Cardiac fibroblast (primary cell): Measurements from ENCODE around the gene ESYT2.
A peak's percentile ranks its signal among the peaks of the same experiment; 100 is the strongest.

Source experiments
- DNase-seq, 2 donors: peaks; one replicate each; pipeline versions ENCODE4 v3.0.0 to v3.0.0-alpha.2; 2010; ENCODE audit warnings: low read depth in 2 of 2
- H3K4me3 ChIP-seq, 2 donors: replicated peaks in 1 of 2; 1 replicate in 1 of 2; 2 replicates in 1 of 2; pipeline ENCODE4 v1.5.1; 2011; ENCODE audit warnings: low read depth in 2 of 2, low read length in 2 of 2, mild to moderate bottlenecking in 2 of 2, moderate library complexity in 1 of 2
- CTCF ChIP-seq: IDR thresholded peaks from one replicate; pipeline ENCODE4 v1.5.1; 2011; ENCODE audit warnings: low read depth, mild to moderate bottlenecking, low read length, inconsistent platforms

Gene ESYT2

GRCh38 chr7:158735935-158736334, 93.4 kb downstream of the ESYT2 start:
- no peak for TF ChIP-seq CTCF
- no peak for DNase-seq

GRCh38 chr7:158734861-158735260, 94.4 kb downstream of the ESYT2 start:
- H3K4me3 ChIP-seq: no peak overlapping the region
- DNase-seq: peak; percentile 31 to 76
- no peak for TF ChIP-seq CTCF

More at GRCh38 chr7:158735935-158736334, 93.4 kb downstream of the ESYT2 start:
- H3K4me3 ChIP-seq: no peak overlapping the region

- no peak for DNase-seq
- H3K4me3 ChIP-seq: no peak overlapping the region
- no peak for TF ChIP-seq CTCF
These were observed 95.4 kb downstream of the ESYT2 start for GRCh38 chr7:158733775-158734494.

GRCh38 chr7:158733220-158733519, 96.1 kb downstream of the ESYT2 start:
- TF ChIP-seq CTCF: no peak
- no peak for DNase-seq
- H3K4me3 ChIP-seq: no peak overlapping the region

- TF ChIP-seq CTCF: no peak
- DNase-seq: no peak
- no peak overlapping the region for H3K4me3 ChIP-seq
These were observed 96.7 kb downstream of the ESYT2 start for GRCh38 chr7:158732494-158733219.

GRCh38 chr7:158731761-158732160, 97.5 kb downstream of the ESYT2 start:
- H3K4me3 ChIP-seq: no peak overlapping the region
- TF ChIP-seq CTCF: no peak
- no peak for DNase-seq
